ENCODE measurements around the gene STAG2. TPM values are rescaled to one million over a fixed set of nuclear protein-coding genes. Genes with fewer than 3 reads are reported as not detected.

Gene STAG2
- total and polyA plus RNA-seq, 11 donors, result 10.4 to 42.0 (median 25.9) TPM

DNA sequence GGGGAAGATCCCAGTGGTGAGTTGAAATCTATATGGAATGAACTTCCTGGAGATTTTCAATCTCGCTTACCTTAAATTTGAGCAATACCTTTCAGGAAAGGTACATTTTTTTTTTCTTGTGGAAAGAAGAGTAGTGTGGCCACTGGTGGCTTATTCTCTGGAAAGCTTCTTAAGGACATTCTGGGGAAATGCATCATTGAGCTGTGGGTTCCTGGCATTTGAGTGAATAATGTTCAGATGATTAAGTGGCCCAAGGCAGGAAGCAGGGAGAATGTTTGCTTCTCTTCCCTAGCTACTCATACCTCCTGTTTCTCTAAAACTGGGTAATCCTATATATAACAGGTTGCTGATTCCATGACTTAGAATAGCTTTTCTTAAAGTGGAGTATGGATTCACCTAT lies 31.8 kb downstream of the STAG2 start:
- WGBS, 4 donors, result 87 to 100% (median 95%) methylated on average over 1 of the region's 1 CpG
- Histone ChIP-seq H3K27me3 (no peaks in the 10 kb centered on the region), H3K4me3 (no peak overlapping the region), H3K9me3 (no peaks in the 10 kb centered on the region), H3K36me3 (no peaks in the 10 kb centered on the region), H3K27ac (no peak overlapping the region), H3K4me1 (peaks cover 0 to 34% (median 7%) of the 10 kb centered on the region in 12 donors)
- intact Hi-C loops (cut with DNase I), result no loop called here
- DNase-seq, result no peak
- no peak for ATAC-seq
- TF ChIP-seq CTCF (IDR thresholded peaks at IDR 0.05) (no peak), POLR2A (IDR thresholded peaks at IDR 0.05) (no peak)

DNA sequence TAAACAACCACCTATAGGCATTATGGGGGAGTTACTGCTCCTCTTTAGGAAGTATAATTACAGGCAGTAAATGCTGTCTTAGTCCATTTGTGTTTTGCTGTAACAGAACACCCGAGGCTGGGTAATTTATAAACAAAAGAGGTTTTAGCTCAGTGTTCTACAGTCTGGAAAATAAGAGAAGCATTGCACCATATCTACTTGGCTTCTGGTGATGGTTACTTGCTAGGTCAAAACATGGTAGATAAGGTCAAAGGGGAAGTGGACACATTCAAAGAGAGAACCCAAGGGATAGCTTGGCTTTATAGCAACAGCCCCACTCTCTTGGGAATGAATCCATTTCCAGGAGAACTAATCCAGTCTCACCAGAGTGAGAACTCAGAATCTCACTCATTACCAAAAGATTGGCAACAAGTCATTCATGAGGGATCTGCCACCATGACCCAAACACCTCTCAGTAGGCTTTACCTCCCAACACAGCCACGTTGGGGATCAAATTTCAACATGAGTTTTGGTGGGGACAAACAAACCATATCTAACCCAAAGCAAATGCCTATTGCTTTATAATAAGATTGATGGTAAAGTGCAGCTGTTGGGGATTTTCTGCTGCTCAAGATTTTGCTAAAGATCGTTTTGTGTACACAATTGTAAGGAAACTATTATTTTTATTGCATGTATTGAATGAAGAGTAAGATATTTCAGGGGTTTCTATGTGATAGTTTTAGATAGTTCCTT lies 32.6 kb downstream of the STAG2 start:
- no peak for DNase-seq
- intact Hi-C loops (cut with DNase I), result no loop called here
- Histone ChIP-seq H3K9me3 (no peaks in the 10 kb centered on the region), H3K4me1 (peaks cover 0 to 34% (median 5%) of the 10 kb centered on the region in 12 donors), H3K36me3 (no peaks in the 10 kb centered on the region), H3K27me3 (no peaks in the 10 kb centered on the region), H3K4me3 (no peak overlapping the region), H3K27ac (peak overlapping the region in 1 of 12 donors; percentile 35)
- TF ChIP-seq POLR2A (IDR thresholded peaks at IDR 0.05) (no peak), CTCF (IDR thresholded peaks at IDR 0.05) (no peak)
- 35 to 46% (median 41%) methylated on average over 3 of the region's 3 CpGs for WGBS, 4 donors
- no peak for ATAC-seq

GRCh38 chrX:123994730-123995129 lies 33.2 kb downstream of the STAG2 start:
- intact Hi-C loops (cut with DNase I), result no loop called here
- Histone ChIP-seq H3K36me3 (no peaks in the 10 kb centered on the region), H3K27me3 (no peaks in the 10 kb centered on the region), H3K9me3 (no peaks in the 10 kb centered on the region), H3K4me3 (no peak overlapping the region), H3K27ac (peak overlapping the region in 1 of 12 donors; percentile 35), H3K4me1 (peaks cover 0 to 34% (median 5%) of the 10 kb centered on the region in 12 donors)
- ATAC-seq (no peak), DNase-seq (no peak)
- no peak for TF ChIP-seq POLR2A (IDR thresholded peaks at IDR 0.05)
- no peak for TF ChIP-seq CTCF (IDR thresholded peaks at IDR 0.05)
- 63 to 75% (median 71%) methylated on average over 7 of the region's 7 CpGs for WGBS, 4 donors

- 85 to 93% (median 88%) methylated on average over 2 of the region's 2 CpGs for WGBS, 4 donors
- no peak overlapping the region for H3K4me3 ChIP-seq
- TF ChIP-seq CTCF (IDR thresholded peaks at IDR 0.05) (no peak), POLR2A (IDR thresholded peaks at IDR 0.05) (no peak)
Observed at GRCh38 chrX:124001581-124001980, 40.1 kb downstream of the STAG2 start.

More at GRCh38 chrX:124001581-124001980, 40.1 kb downstream of the STAG2 start:
- ATAC-seq, result no peak
- Histone ChIP-seq H3K27ac (no peak overlapping the region), H3K4me1 (peaks cover 0 to 14% (median 0%) of the 10 kb centered on the region in 12 donors), H3K9me3 (no peaks in the 10 kb centered on the region), H3K27me3 (no peaks in the 10 kb centered on the region), H3K36me3 (no peaks in the 10 kb centered on the region)
- DNase-seq, result no peak
- intact Hi-C loops (cut with DNase I), result no loop called here
